HG02798 (cell line): ENCODE data around the gene CITED4.

Source experiments
- ATAC-seq: cut with Tn5 transposase; IDR thresholded peaks from one replicate; pipeline ENCODE4 v1.9.1; 2021; ENCODE audit warnings: mild to moderate bottlenecking; ENCODE audit not compliant: unreplicated experiment, poor library complexity

The CITED4 gene

DNA sequence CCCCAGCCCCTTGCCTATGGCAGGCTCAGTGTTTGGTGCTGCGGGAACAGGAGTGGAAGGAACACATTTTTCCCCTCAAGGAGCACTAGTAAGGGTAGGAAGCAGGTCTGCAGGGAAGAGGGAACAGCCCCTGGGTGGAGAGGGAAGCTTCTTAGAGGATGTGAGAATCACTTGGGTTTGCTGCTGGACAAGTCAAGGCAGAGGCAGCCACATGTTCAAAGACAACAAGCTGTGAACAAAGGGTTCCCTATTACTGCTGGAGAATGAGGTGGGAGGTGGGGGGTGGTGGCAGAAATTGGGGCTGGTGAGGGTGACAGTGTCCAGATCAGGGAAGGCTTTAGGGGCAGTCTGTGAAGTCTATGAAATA is 24.8 kb upstream of the CITED4 start:
- no peak for ATAC-seq

DNA sequence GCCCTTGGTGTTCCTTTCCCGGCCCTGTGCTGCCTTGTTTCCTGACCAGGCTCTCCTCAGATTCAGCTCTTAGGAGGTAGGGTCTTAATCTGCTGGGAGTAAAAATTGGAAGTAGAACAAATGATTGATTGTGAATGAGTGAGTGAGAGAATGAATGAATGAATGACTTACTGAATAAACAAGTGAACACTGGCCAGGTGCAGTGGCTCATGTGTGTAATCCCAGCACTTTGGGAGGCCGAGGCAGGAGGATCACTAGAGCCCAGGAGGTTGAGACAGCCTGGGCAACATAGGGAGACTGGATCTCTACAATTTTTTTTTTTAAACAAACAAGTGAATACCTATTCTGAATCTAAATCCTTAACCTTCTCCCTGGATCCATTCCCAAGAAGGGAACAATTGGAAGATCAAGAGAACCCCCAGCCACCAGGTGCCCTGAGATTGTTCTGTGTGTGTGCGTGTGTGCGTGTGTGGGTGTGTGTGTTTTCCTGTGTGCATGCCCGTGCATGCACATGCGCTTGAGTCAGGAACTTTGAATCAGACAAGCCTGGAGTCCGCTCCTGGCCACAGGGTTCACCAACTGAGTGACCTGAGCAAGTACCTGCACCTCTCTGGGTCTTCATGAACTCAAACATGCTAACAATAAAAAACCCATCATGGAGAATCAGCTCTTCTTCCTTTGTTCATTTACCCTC is 24.3 kb upstream of the CITED4 start:
- ATAC-seq: no peak

GRCh38 chr1:40884055-40884795 is 22.1 kb upstream of the CITED4 start:
- no peak for ATAC-seq

DNA sequence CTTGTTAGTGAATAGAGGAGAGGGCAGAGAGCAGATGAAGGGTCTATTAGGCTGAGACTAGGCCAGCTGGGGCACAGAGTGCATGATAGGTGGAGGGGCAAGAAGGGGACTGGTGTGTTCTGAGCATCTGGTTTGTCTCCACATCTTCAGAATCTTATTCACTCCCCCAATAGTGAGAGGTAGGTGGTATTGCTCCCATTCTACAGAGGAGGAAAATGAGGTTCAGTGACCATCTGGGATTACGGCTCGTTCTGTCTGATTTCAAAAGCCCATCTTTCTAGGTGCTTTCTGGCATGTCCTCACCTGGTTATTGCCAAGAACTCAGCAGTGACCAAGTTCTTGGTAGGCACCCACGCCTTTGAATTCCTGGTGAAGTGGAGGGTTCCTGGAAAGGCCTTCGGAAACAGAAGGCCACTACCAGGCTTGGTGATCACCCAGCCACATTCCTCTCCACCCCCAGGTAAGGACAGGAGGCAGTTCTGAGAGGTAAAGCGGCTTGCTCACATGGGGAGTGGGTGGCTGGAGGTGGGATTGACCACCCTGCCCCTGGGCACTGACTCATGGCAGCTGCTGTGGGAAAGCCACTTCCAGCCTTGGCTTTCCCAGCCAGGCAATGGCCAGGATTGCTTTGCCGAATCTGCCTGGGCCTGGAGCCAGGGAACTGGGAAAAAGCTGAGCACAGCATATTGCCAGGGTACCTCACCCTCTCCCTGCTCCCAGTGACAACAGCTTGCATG is 18.8 kb upstream of the CITED4 start:
- no peak for ATAC-seq

DNA sequence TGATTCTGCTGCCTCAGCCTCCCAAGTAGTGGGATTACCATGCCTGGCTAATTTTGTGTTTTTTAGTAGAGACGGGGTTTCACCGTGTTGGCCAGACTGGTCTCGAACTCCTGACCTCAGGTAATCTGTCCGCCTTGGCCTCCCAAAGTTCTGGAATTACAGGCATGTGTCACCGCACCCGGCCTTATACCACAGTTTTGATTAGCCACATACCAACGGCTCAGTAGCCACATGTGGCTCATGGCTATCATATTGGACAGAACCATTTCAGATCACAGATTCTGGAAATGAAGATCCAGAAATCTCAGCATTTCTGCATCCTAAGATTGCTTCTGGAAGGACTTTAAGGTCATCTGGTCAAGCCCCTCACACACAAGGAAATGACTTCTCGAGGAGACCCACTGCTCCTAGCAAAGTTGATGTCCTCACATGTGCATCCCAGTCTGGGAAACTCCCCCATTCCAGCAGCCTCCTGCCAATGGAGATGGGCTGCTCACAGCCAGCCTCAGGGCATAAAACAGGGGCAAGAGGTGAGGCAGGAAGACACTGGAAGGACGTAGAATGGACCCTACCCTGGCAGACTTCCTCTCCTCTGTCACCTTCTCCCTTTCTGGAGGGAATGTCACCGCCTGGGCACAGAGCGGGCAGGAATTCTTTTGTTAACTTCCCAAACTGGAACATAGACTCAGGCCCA is 17.5 kb upstream of the CITED4 start:
- no peak for ATAC-seq

DNA sequence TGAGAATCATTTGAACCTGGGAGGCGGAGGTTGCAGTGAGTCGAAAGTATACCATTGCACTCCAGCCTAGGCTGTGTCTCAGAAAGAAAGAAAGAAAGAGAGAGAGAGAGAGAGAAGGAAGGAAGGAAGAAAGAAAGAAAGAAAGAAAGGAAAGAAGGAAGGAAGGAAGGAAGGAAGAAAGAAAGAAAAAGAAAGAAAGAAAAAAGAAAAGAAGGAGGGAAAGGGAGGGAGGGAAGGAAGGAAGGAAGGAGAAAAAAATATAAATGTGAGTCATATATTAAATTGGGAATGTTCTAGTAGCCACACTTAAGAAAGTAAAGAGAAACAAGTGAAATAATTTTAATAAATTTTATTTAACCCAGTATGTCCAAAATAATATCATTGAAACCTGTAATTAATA is 16.7 kb upstream of the CITED4 start:
- ATAC-seq: no peak

GRCh38 chr1:40877698-40878097 is 15.5 kb upstream of the CITED4 start:
- no peak for ATAC-seq

- ATAC-seq: no peak
Measured at GRCh38 chr1:40876891-40877290, 14.7 kb upstream of the CITED4 start.

DNA sequence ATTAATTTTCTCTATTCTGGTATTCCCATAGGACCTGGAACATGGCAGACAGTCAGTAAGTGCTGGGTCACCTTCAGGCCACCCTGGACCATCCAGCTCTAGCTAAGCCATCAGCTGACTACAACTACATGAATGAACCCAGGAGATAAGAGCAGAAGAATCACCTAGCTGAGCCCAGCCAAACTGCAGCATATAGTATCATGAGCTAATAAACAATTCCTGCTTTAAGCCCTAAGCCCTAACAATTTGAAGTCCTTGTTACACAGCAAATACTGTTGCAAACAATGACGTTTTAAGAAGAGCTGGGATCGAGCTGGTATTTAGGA is 14.2 kb upstream of the CITED4 start:
- no peak for ATAC-seq

DNA sequence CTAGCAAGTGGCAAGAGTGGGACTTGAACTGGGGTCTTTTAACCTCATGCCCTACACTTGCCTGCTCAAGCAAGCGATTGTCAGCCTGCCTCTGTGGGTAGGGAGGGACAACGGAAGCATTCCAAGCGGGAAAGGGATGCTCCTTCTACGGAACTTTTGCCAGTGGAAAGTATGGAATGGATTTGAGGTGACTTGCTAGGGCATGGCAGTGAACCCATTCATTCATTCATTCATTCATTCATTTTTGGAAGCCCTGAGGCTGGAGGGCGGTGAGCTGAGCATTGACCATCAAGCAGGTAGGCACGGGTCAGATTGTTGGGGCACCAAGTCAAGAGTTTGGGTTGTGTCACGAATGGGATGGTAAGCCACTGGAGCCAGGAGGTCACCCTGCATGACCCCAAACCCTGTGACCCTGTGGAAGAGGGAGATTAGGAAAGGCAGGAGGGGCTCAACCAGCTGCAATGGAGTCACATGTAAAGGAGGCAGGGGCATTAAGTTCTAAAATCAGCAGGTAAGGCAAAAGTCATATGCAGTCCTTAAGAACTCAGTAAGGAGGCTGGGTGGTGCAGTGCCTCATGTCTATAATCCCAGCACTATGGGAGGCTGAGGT is 11.8 kb upstream of the CITED4 start:
- ATAC-seq: no peak

DNA sequence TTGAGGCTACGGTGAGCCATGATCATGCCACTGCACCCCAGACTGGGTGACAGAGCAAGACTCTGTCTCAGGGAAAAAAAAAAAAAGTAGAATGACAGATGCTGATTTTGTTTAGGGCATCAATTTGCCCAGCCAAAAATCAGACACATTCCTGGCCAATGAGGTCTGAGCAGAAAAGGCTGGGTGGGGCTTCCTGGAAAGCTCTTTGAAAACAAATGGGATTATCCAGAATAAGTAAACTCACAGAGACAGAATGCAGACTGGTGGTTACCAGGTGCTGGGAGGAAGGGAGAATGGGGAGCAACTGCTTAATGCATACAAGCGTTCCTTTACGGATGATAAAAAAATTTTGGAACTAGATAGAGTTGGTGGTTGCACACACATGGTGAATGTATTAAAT is 10.1 kb upstream of the CITED4 start:
- no peak for ATAC-seq

DNA sequence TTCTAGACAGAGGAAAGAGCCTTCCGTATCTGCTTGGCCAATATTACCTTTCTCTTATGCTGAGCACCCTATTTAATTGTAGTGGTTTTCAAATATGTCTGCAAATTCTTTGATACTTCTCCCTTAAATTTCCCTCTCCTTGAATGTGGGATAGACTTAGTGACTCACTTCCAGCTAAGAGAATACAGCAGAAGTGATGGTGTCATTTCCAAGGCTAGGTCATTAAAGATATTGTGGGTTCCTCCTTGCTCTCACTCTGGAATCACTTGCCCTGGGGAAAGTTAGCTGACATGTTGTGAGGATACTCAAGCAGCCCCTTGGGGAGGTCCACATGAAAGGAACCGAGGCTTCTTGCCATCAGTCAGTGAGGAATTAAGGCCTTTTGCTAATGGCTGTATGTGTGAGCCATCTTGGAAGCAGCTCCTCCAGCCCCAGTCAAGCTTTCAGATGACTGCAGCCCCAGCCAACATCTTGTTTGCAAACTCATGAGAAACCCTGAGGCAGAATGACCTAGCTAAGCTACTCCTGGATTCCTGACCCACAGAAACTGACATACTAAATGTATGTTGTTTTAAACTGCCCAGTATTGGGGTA is 8.1 kb upstream of the CITED4 start:
- no peak for ATAC-seq

DNA sequence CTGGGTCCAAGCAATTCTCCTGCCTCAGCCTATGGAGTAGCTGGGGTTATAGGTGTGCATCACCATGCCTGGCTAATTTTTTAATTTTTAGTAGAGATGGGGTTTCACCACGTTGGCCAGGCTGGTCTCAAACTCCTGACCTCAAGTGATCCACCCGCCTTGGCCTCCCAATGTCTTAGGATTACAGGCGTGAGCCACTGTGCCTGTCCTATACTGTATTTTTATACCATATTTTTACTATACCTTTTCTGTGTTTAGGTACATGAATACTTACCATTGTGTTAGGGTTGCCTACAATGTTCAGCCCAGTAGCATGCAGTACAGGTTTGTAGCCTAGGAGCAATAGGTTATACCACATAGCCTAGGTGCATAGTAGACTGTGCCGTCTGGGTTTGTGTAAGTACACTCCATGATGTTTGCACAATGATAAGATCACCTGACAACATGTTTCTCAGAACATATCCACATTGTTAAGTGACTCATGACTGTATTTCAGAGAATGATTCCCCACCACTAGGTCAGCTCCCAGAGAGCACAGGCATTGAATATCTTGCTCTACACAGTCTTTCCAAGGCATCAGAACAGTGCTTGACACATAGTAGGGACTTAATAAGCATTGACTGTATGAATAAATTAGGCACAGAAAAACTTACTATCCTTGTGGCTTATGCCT is 6.0 kb upstream of the CITED4 start:
- no peak for ATAC-seq

DNA sequence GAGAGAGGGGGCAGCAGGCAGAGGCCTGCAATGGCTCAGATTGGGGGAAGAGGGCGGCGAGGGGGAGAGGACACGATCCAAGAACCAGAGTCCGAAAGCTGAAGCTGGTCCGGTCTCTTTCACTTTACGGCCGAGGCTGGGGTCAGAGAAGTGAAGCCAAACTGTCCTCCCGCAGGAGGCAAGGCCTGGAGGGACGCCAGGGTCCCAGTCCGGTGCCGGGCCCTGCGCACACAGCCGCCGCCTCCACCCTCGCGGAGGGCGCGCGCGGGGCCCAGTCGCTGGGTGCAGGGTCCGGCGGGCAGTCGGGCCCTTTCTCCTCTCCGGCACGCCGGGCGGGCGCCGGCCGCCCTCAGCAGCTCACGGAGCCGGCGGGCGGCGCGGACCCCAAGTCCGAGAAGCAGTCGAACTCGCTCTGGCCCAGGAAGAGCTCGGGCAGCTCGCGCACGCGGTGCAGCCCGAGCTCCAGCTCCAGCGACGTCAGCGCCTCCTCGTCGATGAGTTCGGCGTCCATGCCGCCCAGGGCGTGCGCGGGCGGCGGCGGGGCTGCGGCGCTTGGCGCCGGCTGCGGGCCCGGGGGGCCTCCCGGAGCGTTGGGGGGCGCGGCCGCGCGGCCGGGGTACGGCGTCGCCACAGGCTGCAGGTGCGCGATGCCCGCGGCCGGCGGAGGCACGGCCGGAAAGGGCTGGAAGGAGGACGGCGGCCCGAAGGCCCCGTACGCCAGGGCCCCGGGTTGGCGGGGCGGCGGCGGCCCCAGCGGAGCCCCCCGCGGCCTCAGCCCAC is 749 bp downstream of the CITED4 start:
- ATAC-seq: peak; percentile 11

GRCh38 chr1:40860706-40861223 is 1.4 kb downstream of the CITED4 start:
- no peak for ATAC-seq

DNA sequence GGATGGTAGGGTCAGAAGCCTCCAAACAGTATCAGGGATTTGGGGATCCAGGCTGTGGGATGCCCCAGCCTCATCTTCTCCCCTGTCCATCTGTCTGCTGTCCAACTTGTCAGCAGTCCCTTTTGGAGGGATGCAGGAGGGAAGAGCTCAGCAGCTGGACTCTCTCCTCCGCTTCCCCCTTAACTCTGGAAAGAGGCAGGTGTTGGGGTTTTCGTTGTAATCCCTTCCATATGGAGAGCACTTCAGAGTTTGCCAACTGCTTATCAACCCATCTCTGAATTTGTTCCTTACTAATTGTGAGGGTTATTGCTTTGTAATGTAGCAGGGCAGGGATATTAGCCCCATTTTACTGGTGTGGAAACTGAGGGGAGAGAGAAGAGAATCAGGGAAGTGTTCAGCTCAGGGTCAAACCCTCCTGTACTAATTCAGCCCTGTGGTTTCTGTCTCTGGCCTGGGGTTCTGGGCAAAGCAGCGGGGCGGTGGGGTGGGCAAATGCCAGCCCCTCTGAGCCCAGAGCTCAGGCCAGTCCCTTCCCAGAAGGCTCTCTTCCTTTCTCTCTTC is 3.2 kb downstream of the CITED4 start:
- no peak for ATAC-seq

DNA sequence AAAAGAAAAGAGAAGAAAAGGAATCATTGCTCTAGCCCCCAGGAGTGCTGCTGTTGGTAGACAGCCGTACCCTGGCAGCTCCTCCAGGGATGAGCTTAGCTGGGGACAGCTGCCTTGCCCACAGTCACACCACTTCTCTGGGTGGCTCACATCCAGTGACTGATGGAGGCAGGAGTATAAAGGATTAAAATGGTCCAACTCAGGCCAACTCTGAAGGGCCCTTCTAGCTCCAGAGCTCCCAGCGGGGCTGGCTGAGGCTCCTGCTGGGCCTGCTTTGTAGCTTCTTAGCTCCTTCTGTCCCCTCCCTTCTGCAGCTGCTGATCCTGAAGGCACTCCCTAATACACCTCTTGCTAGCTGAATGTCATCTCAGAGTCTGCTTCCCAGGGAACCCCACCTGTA is 4.4 kb downstream of the CITED4 start:
- no peak for ATAC-seq

GRCh38 chr1:40856656-40857302 is 5.4 kb downstream of the CITED4 start:
- ATAC-seq: no peak
